Mucosa of stomach (tissue), 1 donor: ENCODE results near the gene KCNK13.
A peak's percentile ranks its signal among the peaks of the same experiment; 100 is the strongest.

Experiments used
- H3K27me3 ChIP-seq: one replicate; pipeline ENCODE4 v1.7.0; 2013; ENCODE audit warnings: mild to moderate bottlenecking, low read length; ENCODE audit not compliant: control insufficient read depth, insufficient read depth
- H3K36me3 ChIP-seq: one replicate; pipeline ENCODE4 v1.7.0; 2013; ENCODE audit warnings: low read length; ENCODE audit not compliant: control insufficient read depth, insufficient read depth
- H3K4me1 ChIP-seq: one replicate; pipeline ENCODE4 v1.7.0; 2013; ENCODE audit warnings: mild to moderate bottlenecking, low read length; ENCODE audit not compliant: control insufficient read depth, insufficient read depth
- H3K4me3 ChIP-seq: one replicate; pipeline ENCODE4 v1.7.0; 2013; ENCODE audit warnings: low read length
- H3K9ac ChIP-seq: one replicate; pipeline ENCODE4 v1.7.0; 2013; ENCODE audit warnings: mild to moderate bottlenecking, low read length, moderate library complexity
- H3K9me3 ChIP-seq: one replicate; pipeline ENCODE4 v1.7.0; 2013; ENCODE audit warnings: mild to moderate bottlenecking, low read length, moderate library complexity; ENCODE audit not compliant: control insufficient read depth
- donor health status: Pancreatic carcinoma.

The KCNK13 gene

DNA sequence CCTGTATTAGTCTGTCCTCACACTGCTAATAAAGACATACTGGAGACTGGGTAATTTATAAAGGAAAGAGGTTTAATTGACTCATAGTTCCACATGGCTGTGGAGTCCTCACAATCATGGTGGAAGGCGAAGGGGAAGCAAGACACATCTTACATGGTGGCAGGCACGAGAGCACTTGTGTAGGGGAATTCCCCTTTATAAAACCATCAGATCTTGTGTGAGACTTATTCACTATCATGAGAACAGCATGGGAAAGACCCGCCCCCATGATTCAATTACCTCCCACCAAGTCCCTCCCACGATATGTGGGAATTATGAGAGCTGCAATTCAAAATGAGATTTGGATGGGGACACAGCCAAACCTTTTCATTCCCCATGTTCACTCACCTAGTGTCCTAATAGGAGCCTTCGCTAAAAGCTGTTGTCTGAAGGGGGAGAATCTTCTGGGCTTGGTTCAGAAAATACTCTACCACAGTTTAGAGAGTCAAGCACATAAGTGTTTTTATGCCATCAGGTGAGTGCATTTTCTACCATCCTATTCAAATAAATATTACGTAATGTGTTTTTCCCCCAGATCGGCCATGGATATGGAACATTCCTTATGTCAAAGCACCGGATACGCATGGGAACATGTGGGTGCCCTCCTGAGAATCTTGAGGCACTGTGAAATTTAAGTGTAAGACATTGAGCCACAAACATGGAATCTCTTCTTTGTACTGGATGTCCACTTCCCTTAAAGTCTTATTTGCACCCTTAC is 19.1 kb upstream of the KCNK13 start:
- Histone ChIP-seq H3K4me3 (no peak overlapping the region), H3K27me3 (no peaks in the 10 kb centered on the region), H3K36me3 (no peaks in the 10 kb centered on the region), H3K4me1 (no peaks in the 10 kb centered on the region), H3K9ac (no peak overlapping the region), H3K9me3 (no peaks in the 10 kb centered on the region)

DNA sequence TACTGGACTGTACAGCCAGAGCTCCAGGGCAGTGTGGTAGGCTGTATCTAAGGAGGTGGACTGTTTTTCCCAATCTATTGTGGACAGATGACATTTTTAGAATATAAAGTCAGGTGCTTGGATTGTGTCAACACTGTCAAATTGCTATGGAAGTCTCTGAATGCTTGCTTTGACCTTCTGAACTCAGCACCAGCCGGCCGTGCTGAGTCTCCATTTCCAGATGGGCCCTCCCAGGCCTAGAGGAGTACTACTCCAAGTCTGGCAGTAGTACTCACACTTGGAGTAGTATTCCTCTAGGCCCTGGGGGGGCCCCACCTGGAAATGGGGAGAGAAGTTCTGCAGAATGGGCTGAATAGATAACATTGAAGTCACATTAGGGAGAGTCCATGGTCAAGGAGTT is 16.2 kb upstream of the KCNK13 start:
- H3K9ac ChIP-seq = no peak overlapping the region
- H3K4me1 ChIP-seq = no peaks in the 10 kb centered on the region
- H3K36me3 ChIP-seq = no peaks in the 10 kb centered on the region
- no peaks in the 10 kb centered on the region for H3K9me3 ChIP-seq
- no peak overlapping the region for H3K4me3 ChIP-seq
- H3K27me3 ChIP-seq = no peaks in the 10 kb centered on the region

DNA sequence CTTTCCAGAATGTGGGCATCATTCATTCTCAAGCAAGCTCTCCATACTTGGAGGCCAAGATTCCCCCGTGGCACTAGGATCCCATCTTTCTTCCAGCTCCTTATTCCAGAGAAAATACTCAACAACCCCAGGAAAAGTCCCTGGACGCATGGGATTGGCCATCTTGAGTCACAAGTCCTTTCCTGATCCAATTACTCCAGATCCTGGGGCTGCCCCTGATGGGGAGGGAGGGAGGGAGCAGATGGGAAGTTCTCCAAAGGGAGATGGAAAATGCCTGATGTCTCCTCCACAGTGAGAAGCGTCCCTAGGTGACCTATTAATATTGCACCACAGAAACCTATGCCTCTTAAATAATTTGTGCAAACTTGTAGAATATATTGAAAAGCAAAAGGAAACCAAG is 12.4 kb upstream of the KCNK13 start:
- no peaks in the 10 kb centered on the region for H3K36me3 ChIP-seq
- H3K9me3 ChIP-seq = no peaks in the 10 kb centered on the region
- H3K4me1 ChIP-seq = no peaks in the 10 kb centered on the region
- H3K27me3 ChIP-seq = no peaks in the 10 kb centered on the region
- no peak overlapping the region for H3K4me3 ChIP-seq
- H3K9ac ChIP-seq = no peak overlapping the region

DNA sequence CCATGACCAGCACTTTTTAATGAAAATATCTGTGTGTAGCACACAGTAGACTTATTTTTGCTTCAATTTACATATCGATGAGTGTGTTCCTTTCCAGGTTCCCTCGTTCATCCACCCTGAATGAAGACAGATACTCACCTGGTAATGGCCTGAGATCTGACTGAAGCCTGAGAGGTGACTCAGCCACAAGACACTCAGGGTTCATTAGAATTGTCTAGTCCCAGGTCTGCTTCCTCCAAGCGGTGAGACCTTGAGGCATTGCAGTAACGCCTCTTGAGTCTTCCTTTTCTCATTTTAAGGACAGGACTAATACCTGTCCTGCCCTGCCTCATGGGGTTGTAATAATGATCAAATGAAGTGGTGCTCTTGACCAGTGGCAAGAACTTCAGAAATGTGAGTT is 11.5 kb upstream of the KCNK13 start:
- H3K36me3 ChIP-seq = no peaks in the 10 kb centered on the region
- H3K9me3 ChIP-seq = no peaks in the 10 kb centered on the region
- H3K9ac ChIP-seq = no peak overlapping the region
- H3K4me3 ChIP-seq = no peak overlapping the region
- H3K27me3 ChIP-seq = no peaks in the 10 kb centered on the region
- H3K4me1 ChIP-seq = no peaks in the 10 kb centered on the region

DNA sequence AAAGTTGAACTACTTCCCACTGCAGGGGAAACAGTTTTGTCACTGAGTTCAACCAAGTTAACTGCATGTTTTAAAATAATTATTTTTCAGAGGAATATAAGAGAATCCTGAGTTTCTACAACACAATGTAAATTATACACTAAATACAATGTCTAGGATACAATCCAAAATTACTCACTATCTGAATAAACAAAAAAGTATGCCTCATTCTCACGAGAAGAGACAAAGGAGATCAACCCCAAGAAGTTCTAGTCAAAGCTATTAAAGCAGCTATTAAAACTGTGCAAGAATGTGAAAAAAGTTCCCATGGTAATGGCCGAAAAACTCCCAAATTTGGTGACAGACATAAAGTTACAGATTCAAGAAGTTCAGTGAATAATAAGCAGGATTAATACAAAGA is 8.8 kb upstream of the KCNK13 start:
- Histone ChIP-seq H3K4me3 (no peak overlapping the region), H3K9ac (no peak overlapping the region), H3K36me3 (no peaks in the 10 kb centered on the region), H3K4me1 (no peaks in the 10 kb centered on the region), H3K9me3 (no peaks in the 10 kb centered on the region), H3K27me3 (no peaks in the 10 kb centered on the region)

DNA sequence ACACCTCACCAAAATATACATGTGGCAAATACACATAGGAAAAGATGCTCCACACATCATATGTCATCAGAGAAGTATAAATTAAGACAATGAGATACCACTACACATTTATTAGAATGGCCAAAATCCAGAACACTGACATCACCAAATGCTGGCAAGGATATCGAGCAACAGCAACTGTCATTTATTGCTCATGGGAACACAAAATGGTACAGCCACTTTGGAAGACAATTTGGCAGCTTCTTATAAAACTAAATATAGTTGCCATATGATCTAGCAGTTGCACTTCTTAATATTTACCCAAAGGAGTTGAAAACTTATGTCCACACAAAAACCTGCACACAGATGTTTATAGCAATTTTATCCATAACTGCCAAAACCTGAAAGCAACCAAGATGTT is 7.0 kb upstream of the KCNK13 start:
- Histone ChIP-seq H3K36me3 (no peaks in the 10 kb centered on the region), H3K4me1 (no peaks in the 10 kb centered on the region), H3K27me3 (peaks cover 7% of the 10 kb centered on the region), H3K4me3 (no peak overlapping the region), H3K9ac (no peak overlapping the region), H3K9me3 (no peaks in the 10 kb centered on the region)

DNA sequence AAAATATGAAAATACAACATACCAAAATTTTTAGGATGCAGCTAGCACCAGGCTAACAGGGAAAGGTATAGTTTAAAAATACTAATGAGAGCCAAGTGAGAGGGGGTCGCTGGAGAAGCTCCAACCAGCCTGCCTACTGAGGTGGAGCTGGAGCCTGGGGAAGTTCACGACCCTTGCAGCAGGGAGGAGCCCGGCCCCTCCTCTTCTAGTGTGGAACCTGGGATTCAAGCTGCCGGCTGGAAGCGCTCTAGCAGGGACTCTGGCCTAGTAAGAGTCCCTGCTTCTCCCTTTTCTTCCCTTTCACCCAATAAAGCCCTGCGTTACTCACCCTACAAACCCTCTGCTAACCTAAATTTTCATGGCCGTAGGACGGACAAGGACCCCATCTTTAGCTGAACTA is 5.0 kb upstream of the KCNK13 start:
- H3K9ac ChIP-seq = no peak overlapping the region
- no peaks in the 10 kb centered on the region for H3K36me3 ChIP-seq
- H3K4me1 ChIP-seq = peaks cover 13% of the 10 kb centered on the region
- H3K9me3 ChIP-seq = no peaks in the 10 kb centered on the region
- peaks cover 24% of the 10 kb centered on the region for H3K27me3 ChIP-seq
- no peak overlapping the region for H3K4me3 ChIP-seq

DNA sequence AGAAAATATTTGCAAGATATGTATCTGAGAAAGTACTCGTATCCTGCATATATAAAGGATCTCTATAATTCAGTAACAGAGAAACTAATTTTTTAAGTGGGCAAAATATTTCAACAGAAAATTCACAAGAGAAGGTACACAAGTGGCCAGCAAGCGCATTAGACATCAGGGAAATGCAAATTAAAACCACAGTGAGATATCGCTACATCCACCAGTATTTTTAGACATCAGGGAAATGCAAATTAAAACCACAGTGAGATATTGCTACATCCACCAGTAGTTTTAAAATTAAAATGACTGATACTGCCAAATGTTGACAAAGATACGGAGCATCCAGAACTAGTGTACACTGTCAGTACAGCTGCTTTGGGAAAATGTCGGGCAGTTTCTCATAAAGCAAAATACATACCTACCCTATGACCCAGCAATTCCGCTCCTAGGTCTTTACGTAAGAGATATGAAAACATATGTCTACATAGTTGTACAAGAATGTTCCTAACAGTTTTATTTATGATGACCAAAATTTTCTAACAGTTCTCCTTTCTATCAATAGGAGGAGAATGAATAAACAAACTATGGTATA is 2.8 kb upstream of the KCNK13 start:
- H3K27me3 ChIP-seq = peaks cover 46% of the 10 kb centered on the region
- H3K9me3 ChIP-seq = no peaks in the 10 kb centered on the region
- H3K9ac ChIP-seq = no peak overlapping the region
- no peaks in the 10 kb centered on the region for H3K36me3 ChIP-seq
- H3K4me3 ChIP-seq = no peak overlapping the region
- peaks cover 28% of the 10 kb centered on the region for H3K4me1 ChIP-seq

DNA sequence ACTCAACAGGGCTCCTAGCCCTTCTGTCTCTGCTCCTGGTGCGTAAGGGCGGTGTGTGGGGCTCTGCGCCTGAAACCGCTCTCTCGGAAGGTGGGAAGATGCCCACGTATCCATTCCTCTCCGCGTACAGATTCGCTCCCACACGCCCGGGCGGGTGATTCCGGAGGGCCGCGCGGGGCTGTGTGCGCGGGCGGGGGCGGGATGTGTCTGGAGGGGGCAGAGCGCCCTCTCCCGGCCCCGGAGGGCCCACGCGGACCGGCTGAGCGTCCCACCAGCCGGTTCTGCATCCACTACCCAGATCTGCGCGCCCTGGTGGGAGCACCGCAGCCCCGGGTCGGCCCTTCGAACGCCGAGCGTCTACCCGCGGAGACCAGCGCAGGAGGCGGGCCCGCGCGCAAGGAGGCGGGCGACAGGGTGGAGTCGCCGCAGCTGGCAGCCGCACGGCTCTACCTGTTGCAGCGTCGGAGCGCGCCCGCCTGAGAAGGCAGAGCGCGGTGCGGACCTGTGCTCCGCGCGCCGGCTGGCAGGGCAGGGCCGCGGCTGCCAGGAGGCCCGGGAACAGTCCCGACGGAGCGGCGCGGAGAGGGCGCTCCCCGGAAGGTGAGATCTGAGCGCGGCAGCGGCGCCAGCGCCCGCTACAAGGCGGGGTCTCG is 1.4 kb upstream of the KCNK13 start:
- H3K27me3 ChIP-seq = peaks cover 56% of the 10 kb centered on the region
- H3K9ac ChIP-seq = no peak overlapping the region
- H3K4me1 ChIP-seq = peaks cover 28% of the 10 kb centered on the region
- no peaks in the 10 kb centered on the region for H3K36me3 ChIP-seq
- H3K4me3 ChIP-seq = peak overlapping the region; percentile 8
- H3K9me3 ChIP-seq = no peaks in the 10 kb centered on the region

DNA sequence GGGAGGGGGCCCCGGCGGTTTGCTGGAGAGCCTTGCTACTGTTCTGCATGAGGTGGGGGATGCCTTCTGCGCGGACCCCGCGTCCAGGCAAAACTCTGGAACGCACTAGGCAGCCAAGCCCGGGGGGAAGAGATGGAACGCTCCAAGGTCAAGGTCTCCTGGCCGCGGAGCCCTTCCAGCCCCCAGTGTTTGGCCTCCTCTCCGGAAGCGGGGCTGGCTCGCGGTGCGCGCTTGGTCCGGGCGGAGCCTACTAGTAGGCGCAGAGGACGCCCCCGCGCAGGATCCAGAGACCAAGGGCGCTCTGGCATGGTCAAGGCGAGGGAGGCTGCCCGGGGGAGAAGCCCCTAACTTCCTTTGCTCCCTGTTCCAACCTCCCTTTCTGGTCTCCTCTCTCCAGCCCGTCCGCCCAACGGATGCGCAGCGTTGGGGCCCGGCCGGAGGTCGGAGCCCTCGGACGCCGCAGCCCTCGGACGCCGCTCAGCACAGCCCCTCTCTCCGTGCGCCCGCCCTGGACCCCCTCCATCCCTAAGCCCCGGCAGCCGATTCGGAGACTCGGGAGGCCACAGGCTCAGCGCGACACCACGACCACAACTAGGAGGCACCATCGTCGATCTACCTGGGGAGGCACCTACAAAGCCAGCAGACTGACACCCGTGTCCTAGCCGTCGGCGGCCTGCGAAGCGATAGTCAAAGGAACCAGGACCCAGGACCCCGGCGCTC is 669 bp upstream of the KCNK13 start:
- no peaks in the 10 kb centered on the region for H3K36me3 ChIP-seq
- H3K27me3 ChIP-seq = peaks cover 57% of the 10 kb centered on the region

DNA sequence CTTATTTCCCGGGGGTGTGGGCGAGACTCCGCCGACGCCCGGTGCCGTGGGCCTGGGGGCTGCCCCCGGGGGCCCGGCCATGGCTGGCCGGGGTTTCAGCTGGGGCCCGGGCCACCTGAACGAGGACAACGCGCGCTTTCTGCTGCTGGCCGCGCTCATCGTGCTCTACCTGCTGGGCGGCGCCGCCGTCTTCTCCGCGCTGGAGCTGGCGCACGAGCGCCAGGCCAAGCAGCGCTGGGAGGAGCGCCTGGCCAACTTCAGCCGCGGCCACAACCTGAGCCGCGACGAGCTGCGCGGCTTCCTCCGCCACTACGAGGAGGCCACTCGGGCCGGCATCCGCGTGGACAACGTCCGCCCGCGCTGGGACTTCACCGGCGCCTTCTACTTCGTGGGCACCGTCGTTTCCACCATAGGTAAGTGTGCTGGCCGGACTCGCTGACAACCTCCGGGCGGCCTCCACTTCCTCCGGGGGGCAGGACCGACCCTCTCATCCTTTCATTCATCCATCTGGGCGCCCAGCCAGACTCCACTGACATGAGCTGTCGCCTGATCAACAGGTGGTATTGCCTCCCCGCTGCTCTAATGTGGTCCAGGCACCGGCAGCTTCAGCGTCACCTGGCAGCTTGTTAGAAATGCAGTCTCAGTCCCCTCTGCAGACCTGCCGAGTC is 467 bp downstream of the KCNK13 start:
- Histone ChIP-seq H3K36me3 (no peaks in the 10 kb centered on the region), H3K9me3 (no peaks in the 10 kb centered on the region), H3K9ac (no peak overlapping the region), H3K4me3 (no peak overlapping the region), H3K27me3 (peaks cover 57% of the 10 kb centered on the region), H3K4me1 (peaks cover 28% of the 10 kb centered on the region)

More for the DNA sequence above, 669 bp upstream of the KCNK13 start:
- H3K4me1 ChIP-seq = peaks cover 28% of the 10 kb centered on the region
- no peaks in the 10 kb centered on the region for H3K9me3 ChIP-seq
- H3K9ac ChIP-seq = no peak overlapping the region
- peak overlapping the region; percentile 8 for H3K4me3 ChIP-seq
